ENCODE measurements around the gene CHST15.

DNA sequence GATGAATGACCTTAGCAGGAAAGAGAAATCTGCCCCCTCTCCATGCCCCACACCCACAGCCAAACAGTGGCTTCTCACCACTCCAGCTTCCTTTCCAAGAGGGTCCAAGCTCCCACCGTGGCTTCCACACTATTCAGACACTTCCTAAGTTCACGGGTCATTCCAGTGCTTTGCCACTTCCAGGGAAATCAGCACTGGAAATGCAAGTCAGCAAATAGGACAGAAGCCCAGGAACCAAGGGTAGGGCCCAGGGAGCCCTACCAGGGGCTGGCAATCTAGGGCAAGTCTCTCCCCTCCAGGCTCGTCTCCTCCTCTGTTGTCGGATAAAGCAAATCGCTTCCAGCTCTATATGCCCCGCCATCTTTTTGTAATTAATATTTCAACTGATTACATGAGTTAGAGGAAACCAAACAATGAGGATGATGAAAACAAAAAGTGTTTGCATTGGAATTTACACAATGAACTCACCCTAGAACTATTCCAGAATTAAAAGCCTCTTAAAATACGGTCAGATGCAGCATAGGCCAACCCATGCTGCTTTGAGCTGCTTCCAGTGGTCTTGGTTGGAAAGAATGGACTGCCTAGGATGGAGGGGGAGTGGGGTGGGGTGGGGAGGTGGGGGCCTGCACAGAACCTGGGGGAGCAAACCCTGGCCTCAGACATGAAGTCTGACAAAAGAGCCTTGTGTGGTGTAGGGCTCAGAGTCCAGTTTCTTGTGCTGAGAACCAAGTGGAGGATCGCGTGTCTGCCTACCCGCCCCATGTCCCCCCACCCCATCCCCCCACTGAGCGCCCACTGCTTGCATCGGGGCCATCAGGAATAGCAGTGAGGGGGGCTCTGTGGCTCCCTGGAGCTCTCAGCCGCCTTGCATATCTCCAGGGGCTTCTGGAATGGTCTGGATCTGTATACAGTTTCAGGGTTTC is 127.2 kb downstream of the CHST15 start:
- TF ChIP-seq, protein P1, sequence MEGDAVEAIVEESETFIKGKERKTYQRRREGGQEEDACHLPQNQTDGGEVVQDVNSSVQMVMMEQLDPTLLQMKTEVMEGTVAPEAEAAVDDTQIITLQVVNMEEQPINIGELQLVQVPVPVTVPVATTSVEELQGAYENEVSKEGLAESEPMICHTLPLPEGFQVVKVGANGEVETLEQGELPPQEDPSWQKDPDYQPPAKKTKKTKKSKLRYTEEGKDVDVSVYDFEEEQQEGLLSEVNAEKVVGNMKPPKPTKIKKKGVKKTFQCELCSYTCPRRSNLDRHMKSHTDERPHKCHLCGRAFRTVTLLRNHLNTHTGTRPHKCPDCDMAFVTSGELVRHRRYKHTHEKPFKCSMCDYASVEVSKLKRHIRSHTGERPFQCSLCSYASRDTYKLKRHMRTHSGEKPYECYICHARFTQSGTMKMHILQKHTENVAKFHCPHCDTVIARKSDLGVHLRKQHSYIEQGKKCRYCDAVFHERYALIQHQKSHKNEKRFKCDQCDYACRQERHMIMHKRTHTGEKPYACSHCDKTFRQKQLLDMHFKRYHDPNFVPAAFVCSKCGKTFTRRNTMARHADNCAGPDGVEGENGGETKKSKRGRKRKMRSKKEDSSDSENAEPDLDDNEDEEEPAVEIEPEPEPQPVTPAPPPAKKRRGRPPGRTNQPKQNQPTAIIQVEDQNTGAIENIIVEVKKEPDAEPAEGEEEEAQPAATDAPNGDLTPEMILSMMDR (IDR thresholded peaks at IDR 0.05): no peak
- TF ChIP-seq POLR2A (IDR thresholded peaks at IDR 0.05): no peak
